Skin epidermis (tissue), 12 donors: ENCODE measurements around the gene NFATC1.

Experiments
- H3K27ac ChIP-seq, 21 experiments: fragments of 200-600 bp; sonication (generic) in 11 of 21; one replicate each; pipeline ENCODE4 v1.5.0; 2020; ENCODE audit warnings: mild to moderate bottlenecking in 3 of 21, inconsistent platforms in 2 of 21, moderate library complexity in 2 of 21
- H3K4me3 ChIP-seq, 7 experiments: fragments of 200-600 bp; sonication (generic) in 2 of 7; one replicate each; pipeline ENCODE4 v1.5.0; 2020; ENCODE audit warnings: inconsistent platforms in 2 of 7, mild to moderate bottlenecking in 2 of 7, moderate library complexity in 1 of 7

The NFATC1 gene

DNA sequence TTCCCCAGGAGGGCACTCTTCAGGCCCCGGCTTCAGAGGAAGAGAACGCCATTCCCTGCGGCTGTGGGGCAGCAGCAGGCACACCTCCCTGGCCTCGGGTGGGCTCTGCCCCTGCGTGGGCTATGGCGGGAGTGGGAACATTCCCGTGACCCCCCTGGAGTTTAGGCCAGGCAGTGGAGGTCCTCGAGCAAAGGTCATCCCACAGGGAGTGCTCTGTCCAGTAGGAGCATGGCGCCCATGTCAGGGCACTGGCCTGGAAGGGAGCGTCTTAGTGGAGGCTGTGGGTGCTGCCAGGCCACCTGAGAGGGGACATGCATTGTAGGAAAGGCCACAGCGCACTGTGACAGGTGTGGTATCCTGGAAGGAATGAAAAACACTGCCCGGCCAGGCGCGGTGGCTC is 9.2 kb upstream of the NFATC1 start:
- H3K4me3 ChIP-seq, result no peak overlapping the region

DNA sequence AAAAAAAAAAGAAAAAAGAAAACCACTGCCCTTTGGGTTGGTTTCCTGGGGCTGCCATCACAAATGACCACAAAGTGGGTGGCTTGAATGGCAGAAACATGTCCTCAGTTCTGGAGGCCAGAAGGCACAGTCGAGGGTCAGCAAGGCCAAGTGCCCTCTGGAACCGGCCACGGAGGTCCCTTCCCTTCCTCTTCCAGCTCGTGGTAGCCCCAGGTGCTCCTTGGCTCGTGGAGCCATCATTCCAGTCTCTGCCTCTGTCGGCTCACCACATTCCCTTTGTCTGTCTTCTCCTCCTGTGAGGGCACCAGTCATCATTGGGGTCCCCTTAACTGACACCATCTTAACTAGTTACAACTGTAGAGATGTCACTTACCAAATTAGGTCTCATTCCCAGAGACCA is 8.5 kb upstream of the NFATC1 start:
- Histone ChIP-seq H3K27ac (no peak overlapping the region), H3K4me3 (no peak overlapping the region)

More for the DNA sequence above, 9.2 kb upstream of the NFATC1 start:
- no peak overlapping the region for H3K27ac ChIP-seq

DNA sequence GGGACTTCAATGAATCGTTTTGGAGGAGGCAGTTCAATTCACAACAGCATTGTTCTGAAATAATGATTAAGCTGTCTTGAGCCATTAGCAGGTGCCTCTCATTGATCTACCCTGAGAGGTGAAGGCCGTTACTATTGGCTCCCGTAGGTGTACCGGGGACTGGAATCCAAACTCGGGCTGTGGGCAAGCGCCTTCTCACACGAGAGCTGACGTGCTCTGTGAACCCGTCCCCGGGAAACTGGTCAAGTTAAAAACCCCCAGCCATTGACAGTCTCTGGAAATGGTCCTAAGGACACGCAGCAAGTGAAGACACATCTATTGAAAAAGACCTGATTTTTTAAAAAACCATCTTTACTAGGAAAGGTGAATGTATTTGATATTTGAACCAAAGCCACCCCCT is 8.1 kb upstream of the NFATC1 start:
- no peak overlapping the region for H3K4me3 ChIP-seq

DNA sequence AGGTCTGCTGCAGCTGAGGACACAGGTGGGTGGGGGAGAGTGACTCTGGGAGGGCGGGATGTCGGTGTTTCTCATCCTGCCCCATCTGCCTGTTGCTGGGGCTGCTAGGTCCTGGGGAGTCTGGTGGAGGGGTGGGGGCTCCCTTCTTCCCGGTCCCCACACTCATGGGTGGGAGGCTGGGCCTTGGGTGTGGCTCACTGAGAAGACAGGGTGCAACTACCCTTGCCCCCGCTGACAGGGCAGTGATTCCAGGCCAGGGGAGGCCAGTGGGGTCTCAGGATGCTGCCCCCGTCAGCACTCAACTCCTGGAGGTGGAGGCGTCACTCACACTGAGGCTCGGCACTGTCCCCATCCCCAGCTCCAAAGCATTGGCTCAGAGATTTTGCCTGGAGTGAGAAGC is 7.7 kb upstream of the NFATC1 start:
- Histone ChIP-seq H3K27ac (no peak overlapping the region), H3K4me3 (no peak overlapping the region)

More for the DNA sequence above, 8.1 kb upstream of the NFATC1 start:
- H3K27ac ChIP-seq, result no peak overlapping the region

DNA sequence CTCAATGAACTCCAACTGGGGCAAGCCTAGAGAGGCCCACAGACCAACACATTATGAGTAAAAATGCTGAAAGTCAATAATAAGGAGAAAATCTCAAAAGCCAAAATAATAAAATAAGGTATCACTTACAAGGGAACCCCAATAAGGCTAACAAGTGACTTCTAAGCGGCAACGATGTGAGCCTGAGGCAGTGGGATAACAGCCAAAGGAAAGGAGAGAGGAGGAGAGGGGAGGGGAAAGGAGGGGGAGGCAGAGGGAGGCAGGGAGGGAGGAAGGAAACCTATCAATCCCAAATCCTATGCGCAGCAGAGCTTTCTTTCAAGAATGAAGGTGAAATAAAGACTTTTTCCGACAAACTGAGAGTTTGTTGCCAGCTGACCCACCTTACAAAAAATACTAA is 6.0 kb upstream of the NFATC1 start:
- Histone ChIP-seq H3K27ac (no peak overlapping the region), H3K4me3 (no peak overlapping the region)

DNA sequence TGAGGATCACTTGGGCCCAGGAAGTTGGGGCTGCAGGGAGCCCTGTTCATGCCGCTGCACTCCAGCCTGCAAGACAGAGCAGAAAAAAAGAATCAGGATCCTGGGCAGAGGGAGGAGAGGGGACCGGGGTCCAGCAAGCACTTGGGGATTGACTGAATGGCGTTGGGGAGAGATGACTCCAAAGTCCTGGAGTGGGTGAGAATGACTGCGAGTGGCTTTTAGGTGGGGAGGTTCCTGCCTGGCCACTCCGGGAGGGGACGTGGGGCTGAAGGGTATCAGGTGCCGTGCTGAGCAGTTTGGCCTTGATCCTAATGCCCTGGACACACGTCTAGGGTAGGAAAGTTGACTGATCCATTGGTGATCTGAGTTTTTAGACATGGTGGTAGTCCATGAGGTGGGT is 3.5 kb upstream of the NFATC1 start:
- no peak overlapping the region for H3K27ac ChIP-seq
- H3K4me3 ChIP-seq, result no peak overlapping the region

DNA sequence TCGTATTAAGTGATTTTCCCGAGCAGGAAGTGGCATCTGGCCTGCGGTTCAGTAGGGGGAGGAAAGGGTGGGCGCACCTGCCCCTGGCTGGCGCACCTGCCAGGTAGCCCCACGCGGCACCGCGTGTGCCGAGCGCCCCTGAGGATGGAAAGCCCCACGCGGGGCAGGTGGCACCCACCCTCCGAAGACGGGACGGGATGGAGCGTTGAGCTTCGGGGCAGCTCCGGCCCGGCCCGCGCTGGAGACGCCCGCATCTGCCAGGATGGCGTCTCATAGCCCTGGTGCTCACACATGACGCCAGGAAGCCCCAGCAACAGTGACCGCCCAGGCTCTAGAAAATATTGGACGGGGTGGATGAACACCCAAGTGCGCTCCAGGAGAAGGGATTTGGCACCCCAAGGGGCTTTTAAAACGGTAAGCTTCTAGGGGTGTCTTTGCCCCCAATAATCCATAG is 2.5 kb upstream of the NFATC1 start:
- H3K27ac ChIP-seq, result peak overlapping the region in 20 of 21 experiments; percentile 56 to 96 (median 86)
- peak overlapping the region; percentile 42 to 78 (median 48) for H3K4me3 ChIP-seq

DNA sequence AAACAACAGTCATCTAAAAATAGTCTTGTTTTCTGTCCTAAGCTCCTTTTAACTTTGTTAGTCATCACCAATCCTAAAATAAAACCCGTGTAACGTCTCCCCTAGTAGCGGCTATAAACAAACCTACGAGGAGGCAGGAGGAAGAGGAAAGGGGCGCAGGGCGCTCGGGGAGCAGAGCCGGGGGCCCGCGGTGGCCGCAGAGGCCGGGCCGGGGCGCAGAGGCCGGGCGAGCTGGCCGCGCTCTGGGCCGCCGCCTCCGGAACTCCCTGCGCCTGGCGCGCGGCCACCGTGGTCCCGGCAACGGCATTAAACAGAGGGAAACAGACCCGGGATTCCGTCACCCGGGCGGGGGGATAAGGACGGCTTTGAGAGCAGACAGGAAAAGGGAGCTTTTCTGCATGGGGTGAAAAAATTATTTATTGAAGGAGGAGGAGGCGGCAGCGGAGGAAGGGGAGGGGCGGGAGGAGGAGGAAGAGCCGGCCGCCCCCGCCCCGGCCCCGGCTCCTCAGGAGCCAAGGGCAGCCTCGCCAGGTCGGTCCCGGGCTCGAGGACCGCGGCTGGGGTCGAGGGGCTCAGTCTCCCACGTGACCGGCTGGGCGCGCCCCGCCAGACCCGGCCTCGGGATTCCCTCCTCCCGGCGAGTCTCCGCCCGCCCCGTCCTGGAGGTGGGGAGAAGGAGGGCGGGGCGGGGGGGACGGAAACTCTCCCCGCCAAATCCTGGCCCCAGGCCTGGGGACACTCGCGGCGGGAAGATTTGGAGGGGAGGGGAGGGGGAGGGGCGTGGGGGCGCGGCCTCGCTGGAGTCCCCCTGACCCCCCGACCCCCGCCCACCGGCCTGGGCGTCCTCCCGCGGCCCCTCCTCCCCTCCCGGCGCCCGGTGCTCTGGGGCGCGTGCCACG is 1.8 kb upstream of the NFATC1 start:
- H3K4me3 ChIP-seq, result peak overlapping the region; percentile 42 to 78 (median 48)
- peak overlapping the region; percentile 56 to 96 (median 86) for H3K27ac ChIP-seq

DNA sequence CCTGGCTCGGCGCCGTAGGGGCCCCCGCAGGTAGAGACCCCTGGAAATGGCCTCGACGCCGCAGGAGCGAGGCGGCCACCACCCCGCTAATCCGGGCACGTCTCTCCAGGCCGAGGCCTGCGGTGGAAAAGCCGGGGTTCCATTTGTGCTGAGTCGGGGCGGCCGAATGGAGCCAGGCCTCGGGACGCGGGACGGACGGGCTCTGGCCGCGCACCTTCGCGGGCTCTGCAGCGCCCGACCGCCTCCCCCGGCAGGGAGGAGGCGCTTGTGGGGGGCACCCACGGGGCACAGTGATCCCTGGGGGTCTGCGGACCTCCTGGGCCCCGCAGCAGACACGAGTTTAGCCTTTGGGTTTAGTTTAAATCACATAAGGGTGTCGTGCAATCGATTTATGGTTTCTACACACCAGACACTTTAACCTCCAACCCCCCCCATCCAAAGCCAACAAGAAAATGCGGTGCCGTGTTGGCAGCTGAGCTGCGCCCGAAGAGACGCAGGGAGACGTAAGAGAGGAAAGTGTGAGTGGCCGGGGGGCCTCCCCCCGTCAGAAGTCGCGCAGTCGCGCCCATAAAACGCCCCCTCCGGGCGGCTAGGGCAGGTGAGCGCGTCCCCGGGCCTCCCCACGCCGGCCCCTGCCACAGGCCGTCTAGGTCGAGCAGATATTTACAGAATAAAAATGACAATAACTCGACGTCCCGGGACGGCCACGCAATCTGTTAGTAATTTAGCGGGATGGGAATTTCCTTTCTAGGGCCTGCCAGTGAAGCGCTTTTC is 1.0 kb upstream of the NFATC1 start:
- H3K4me3 ChIP-seq, result peak overlapping the region; percentile 42 to 78 (median 48)
- peak overlapping the region; percentile 56 to 96 (median 86) for H3K27ac ChIP-seq

DNA sequence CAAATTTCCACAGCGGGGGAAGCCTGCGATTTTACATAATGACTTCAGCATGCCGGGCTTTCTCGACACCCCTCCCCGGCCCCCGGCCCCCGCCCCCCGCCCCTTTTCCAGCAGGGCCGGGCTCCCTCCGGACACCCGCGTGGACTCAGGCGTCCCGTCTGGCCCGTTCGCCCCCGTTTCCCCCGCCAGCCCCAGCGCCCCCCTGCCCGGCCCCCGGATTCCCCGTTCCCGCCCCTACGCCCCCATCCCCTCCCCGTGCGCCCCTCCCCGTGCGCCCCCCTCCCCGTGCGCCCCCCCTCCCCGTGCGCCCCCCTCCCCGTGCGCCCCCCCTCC is 456 bp upstream of the NFATC1 start:
- Histone ChIP-seq H3K27ac (peak overlapping the region in 19 of 21 experiments; percentile 56 to 96 (median 87)), H3K4me3 (peak overlapping the region; percentile 42 to 78 (median 48))

DNA sequence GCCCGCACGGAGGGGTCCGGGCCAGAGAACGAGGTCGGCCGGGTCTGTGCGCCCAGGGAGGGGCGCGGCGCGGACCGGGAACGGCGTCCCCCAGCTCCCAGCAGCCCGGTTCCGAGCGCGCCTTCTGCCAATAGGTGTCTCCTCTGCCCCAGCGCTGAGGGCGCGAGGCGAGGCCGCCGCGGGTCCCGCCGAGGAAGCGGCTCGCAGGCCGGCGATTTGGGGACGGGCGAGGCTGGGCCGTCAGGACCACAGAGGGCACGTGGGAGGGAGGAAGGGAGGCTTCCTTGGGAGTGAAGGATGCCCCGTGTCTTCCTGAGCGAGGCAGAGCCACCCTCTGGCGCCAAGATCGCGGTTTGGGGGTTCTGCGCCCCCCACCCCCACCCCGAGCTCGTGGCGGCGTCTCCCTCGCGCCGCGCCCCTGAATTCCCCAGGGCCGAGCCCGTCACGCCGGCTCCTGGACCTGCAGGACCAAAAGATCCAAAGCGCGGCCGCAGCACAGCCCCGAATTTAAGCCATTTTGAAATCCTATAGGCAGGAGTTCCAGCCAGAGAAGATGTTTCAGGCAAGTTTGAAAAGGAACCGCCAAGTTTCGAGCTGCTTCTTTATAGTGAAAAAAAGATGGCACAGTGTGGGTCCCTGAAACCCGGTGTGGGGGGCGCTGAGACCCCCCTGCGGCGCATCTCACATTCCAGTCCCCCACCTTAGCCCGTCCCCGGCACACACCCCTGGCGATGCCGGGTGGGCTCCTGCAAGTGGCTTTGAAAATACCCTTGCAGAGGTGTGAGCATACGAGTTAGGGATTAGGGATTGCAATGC is 909 bp downstream of the NFATC1 start:
- Histone ChIP-seq H3K27ac (peak overlapping the region in 19 of 21 experiments; percentile 39 to 96 (median 83)), H3K4me3 (peak overlapping the region; percentile 40 to 78 (median 57))

DNA sequence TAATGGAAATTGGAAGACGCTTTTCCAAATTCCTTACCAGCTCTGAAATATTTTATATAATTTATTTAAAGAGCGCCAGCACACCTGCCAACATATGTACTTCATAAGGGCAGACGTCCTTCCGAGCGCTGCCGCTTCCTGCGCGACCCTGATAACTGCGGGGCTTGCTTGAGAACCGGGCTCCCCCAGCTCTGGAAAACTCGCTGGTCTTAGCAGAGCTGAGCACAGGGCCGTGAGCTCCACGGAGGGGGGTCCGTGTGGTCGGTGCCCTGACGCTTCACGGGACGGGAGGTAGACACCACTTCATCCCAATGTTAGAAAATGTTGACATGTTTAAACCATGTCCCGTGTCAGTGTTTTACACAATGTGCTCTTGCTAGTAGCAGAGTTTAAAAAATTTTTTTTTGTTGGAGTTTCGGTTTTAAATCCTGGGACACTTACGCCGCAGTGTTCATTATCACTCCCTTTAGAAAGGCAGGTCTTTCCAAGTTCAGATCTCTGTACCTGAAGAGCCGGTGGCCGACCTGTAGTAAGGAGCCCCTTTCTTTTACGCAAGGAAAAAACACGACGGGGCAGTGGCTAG is 1.6 kb downstream of the NFATC1 start:
- peak overlapping the region; percentile 40 to 78 (median 57) for H3K4me3 ChIP-seq

DNA sequence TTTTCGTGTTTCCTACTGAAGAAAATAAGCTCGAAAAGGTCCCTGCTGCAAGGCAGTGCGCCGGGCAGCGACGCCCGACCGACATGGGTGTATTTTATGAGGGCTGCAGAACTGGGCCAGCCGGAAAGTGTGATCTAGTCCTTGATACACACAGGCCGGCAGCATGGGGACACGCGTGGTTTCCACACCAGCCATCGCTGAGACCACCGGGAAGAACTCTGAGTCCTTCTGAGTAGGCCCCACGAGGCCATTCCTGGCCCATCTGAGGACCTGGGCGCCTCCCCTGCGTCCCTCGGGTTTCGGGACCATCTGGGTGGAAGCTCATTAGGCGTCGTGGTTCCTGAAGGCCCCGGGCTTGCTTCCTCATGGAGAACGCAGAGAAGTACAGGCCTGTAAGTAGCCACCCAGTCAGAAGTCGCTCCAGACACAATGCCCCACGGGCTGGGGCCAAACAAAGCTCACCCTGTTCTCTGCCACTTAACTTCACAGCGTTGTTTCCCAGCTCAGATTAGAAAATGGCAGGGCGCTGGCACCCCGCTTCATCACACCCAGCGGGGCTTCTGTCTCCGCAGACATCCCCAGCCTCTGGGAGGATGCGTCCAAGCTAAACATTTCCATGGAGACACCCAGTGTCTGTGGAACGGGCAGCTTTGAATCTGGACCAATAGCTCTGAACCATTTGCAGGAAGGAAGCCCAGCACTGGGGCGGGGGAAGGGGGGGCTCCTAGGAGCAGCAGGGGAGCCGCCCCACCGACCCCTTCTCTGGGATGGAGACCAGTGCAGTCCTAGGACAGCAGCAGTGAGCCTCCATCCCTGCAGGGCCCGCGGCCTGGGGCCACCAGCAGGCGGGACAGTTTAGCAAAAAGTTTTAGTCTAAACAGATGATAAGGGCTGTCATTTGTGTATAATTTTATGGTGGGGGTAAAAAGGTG is 2.4 kb downstream of the NFATC1 start:
- peak overlapping the region in 8 of 21 experiments; percentile 1 to 96 (median 36) for H3K27ac ChIP-seq
- peak overlapping the region in 2 of 7 experiments; percentile 65 to 78 for H3K4me3 ChIP-seq

More for the DNA sequence above, 1.6 kb downstream of the NFATC1 start:
- H3K27ac ChIP-seq, result peak overlapping the region in 7 of 21 experiments; percentile 25 to 96 (median 78)

DNA sequence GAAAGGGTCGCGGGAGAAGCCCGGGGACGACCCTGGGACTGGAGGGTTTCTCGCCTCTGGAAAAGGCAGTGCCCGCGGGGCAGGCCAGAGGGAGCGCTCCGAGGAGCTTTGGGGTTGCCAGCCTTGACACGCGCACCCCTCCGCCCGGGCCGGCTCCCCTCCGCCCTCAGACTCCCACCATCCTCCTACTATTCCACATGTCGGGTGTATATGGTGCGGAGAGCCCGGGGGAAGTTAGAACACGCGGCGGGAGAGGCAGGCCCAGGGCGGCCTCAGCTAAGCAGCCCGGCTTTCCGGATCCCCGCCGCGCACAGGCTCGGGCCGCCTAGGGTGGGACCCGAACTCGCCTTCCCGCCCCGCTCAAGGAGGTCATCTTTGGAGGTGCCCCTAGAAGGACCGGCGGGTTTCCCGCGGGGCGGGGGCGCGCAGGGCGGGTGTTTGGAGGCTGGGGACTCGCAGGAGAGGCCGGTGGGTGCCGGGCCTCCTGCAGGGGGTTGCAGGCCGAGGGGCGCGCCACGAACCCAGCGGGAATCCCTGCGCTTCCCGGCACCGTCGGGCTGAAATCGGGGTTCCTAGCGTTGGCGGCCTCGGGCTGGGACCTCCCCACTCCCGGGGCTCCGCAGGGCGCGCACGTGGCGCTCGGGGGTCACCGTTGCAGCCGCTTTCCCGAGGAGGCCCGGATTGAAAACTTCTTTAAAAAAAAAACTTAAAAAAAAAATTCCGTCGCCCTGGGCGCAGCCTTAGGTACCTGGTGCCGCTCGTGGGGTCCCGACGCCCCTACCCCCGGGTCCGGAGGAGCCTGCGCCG is 3.7 kb downstream of the NFATC1 start:
- peak overlapping the region; percentile 68 to 90 (median 80) for H3K4me3 ChIP-seq
- peak overlapping the region; percentile 63 to 96 (median 86) for H3K27ac ChIP-seq

DNA sequence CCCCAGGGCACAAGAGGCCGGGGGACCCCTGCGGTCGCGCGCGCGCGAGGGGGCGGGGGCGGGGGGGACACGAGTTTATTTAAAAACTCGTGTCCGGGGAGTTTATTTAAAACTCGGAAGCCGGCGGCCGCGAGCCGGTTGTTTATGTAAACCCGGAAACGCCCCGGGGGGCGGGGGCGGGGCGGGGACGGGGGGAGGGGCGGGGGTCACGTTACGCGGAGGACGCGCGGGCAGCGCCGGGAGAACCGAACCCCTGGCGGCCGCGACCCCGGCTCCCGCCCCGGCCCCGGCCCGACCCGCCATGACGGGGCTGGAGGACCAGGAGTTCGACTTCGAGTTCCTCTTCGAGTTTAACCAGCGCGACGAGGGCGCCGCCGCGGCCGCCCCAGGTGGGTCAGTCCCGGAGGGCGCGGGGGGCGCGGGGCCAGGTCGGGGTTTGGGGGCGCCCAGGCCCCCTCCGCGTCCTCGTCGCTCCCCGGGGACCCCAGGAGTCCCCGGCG is 4.4 kb downstream of the NFATC1 start:
- H3K27ac ChIP-seq, result peak overlapping the region; percentile 63 to 96 (median 86)
- peak overlapping the region; percentile 68 to 90 (median 80) for H3K4me3 ChIP-seq

DNA sequence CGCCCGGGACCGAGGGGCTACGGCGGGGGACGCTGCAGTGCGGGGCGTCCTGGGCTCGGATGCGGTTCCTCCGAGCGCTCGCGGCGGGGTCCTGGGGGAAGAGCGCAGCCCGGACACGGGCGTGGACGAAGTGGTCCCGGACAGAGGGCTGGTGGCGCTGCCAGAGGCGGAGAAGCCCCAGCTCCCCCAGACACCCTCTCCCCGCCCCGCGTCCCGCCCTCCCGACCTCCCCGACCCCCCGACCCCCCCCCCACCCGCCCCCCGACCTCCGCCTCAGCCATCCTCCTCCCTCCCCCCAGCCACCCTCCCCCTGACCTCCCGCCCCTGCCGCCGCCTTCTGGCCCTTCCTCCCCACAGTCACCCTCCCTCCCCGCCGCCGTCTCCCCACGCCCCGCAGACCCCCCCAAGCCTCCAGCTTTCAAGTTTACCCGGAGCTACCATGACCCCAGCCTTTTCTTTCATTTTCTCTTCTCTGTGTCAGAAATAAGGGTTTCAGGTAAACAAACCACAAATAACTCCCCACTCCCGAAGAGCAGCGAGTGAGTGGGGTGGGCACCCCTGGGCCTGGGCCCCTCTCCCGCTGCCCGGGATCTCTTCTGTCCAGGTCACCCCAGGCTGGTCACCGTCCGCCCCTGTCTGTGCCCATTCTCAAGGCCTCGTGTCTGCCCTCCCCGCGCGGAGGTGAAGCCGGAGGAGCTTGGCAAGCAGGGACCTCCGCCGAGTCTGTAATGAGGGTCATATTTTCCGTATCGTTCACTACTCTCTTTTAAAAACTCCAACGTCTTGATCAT is 5.1 kb downstream of the NFATC1 start:
- Histone ChIP-seq H3K4me3 (peak overlapping the region; percentile 68 to 90 (median 80)), H3K27ac (peak overlapping the region; percentile 63 to 96 (median 86))
